Transverse colon (tissue), 4 donors: ENCODE results near the gene ATP6V0E1. TPM values are rescaled to one million over a fixed set of nuclear protein-coding genes. Genes with fewer than 3 reads are reported as not detected.
"Not testable (repeated sequence)": the region's sequence is repeated elsewhere in the genome, so short reads cannot be mapped to it uniquely, and the experiment has no call there.

ENCODE experiments used
- DNase-seq: peaks from one replicate; pipeline ENCODE4 v3.0.0-alpha.2; 2019
- H3K27ac ChIP-seq, 4 donors: fragments of 200-600 bp; sonication (generic); 2 replicates each; pipeline ENCODE4 v1.5.1; 2016 to 2018; ENCODE audit warnings: inconsistent platforms in 4 of 4
- H3K27me3 ChIP-seq: fragments of 200-600 bp; sonication (generic); 2 replicates; pipeline ENCODE4 v1.5.1; 2017; ENCODE audit warnings: inconsistent platforms
- H3K36me3 ChIP-seq, 4 donors: fragments of 200-600 bp; sonication (generic); 2 replicates each; pipeline ENCODE4 v1.5.1; 2017 to 2019; ENCODE audit warnings: inconsistent platforms in 4 of 4
- H3K4me1 ChIP-seq, 4 donors: fragments of 200-600 bp; sonication (generic); 2 replicates each; pipeline ENCODE4 v1.5.1; 2017 to 2020; ENCODE audit warnings: inconsistent platforms in 4 of 4
- H3K4me3 ChIP-seq, 4 donors: fragments of 200-600 bp; sonication (generic); 1 replicate in 1 of 4; 2 replicates in 3 of 4; pipeline versions ENCODE4 v1.5.1 to v1.6.1; 2017 to 2019; ENCODE audit warnings: inconsistent platforms in 4 of 4
- H3K9me3 ChIP-seq, 2 donors: fragments of 200-600 bp; sonication (generic); 2 replicates each; pipeline ENCODE4 v1.5.1; 2017 to 2019; ENCODE audit warnings: inconsistent platforms in 2 of 2
- EP300 ChIP-seq: sonication (generic); formaldehyde crosslinking; IDR thresholded peaks from one replicate; pipeline ENCODE4 v1.6.1; 2017; ENCODE audit warnings: antibody characterized with exemption, low read depth
- POLR2A ChIP-seq: fragments of 450-650 bp; IDR thresholded peaks from one replicate; pipeline ENCODE4 v1.6.1; 2016; ENCODE audit warnings: antibody characterized with exemption, mild to moderate bottlenecking, moderate library complexity
- POLR2AphosphoS5 ChIP-seq, 3 donors: sonication (generic); formaldehyde crosslinking; IDR thresholded peaks; one replicate each; pipeline ENCODE4 v1.6.1; 2016; ENCODE audit warnings: antibody characterized with exemption in 3 of 3
- WGBS, 2 donors: methylation state at CpG; one replicate each; pipeline ENCODE4 v1.1.5; 2018; ENCODE audit warnings: low coverage in 1 of 2; 5-methylcytosine and 5-hydroxymethylcytosine counted together
- in situ Hi-C, 4 donors: fragments of 200-750 bp; cut with MboI; loops; one replicate each; pipeline versions ENCODE4 v1.15.0 to v1.15.1; 2017; ENCODE audit warnings: low sequenced_read_pairs in 3 of 4, low pct_ligation_motif_present in 1 of 4, low pct_unique_long_range_greater_than_20kb in 1 of 4
- intact Hi-C: fragments of 100-400 bp; cut with DNase I; formaldehyde crosslinking; loops from one replicate; pipeline ENCODE4 v1.15.1; 2023; ENCODE audit warnings: low total_unique reads
- total RNA-seq, 4 donors: library from RNA; depleted of rRNA; stranded (reverse); fragments of >200 nt; gene quantifications; one replicate each; pipeline ENCODE4 v1.1.0, GENCODE V29; 2016
- TF ChIP-seq, protein P1 (sequence below), 5 experiments: fragments of 200-600 bp in 3 of 5; fragments of 450-650 bp in 2 of 5; sonication (generic) in 3 of 5; IDR thresholded peaks; 1 replicate in 2 of 5; 2 replicates in 3 of 5; pipeline ENCODE4 v1.5.1; 2016 to 2017; ENCODE audit warnings: antibody characterized with exemption in 5 of 5, inconsistent platforms in 3 of 5, mild to moderate bottlenecking in 2 of 5, moderate library complexity in 1 of 5

Gene ATP6V0E1
- total RNA-seq, 4 donors from 2014 or later = 60.9 to 212 (median 138) TPM

- H3K4me1 ChIP-seq = peaks cover 4 to 24% (median 12%) of the 10 kb centered on the region in 4 donors
- intact Hi-C loops (no loop called here), in situ Hi-C loops (no loop called here)
- no peak overlapping the region for H3K27ac ChIP-seq
- H3K9me3 ChIP-seq = no peaks in the 10 kb centered on the region
- 75 to 78% methylated on average over 7 of the region's 7 CpGs for WGBS, 2 donors
- H3K4me3 ChIP-seq = no peak overlapping the region
- H3K36me3 ChIP-seq = no peaks in the 10 kb centered on the region
- no peaks in the 10 kb centered on the region for H3K27me3 ChIP-seq
- TF ChIP-seq, protein P1, sequence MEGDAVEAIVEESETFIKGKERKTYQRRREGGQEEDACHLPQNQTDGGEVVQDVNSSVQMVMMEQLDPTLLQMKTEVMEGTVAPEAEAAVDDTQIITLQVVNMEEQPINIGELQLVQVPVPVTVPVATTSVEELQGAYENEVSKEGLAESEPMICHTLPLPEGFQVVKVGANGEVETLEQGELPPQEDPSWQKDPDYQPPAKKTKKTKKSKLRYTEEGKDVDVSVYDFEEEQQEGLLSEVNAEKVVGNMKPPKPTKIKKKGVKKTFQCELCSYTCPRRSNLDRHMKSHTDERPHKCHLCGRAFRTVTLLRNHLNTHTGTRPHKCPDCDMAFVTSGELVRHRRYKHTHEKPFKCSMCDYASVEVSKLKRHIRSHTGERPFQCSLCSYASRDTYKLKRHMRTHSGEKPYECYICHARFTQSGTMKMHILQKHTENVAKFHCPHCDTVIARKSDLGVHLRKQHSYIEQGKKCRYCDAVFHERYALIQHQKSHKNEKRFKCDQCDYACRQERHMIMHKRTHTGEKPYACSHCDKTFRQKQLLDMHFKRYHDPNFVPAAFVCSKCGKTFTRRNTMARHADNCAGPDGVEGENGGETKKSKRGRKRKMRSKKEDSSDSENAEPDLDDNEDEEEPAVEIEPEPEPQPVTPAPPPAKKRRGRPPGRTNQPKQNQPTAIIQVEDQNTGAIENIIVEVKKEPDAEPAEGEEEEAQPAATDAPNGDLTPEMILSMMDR (IDR thresholded peaks at IDR 0.05) = no peak
- TF ChIP-seq EP300 = no peak
- TF ChIP-seq POLR2AphosphoS5 (IDR thresholded peaks at IDR 0.05) = no peak
- TF ChIP-seq POLR2A = no peak
- DNase-seq = no peak
These were observed 44.3 kb downstream of the ATP6V0E1 start for GRCh38 chr5:173027905-173028304.

- in situ Hi-C loops = no loop called here
- TF ChIP-seq POLR2AphosphoS5 (IDR thresholded peaks at IDR 0.05) (no peak), POLR2A (no peak), EP300 (no peak)
- TF ChIP-seq, protein P1 (IDR thresholded peaks at IDR 0.05) = no peak
- H3K9me3 ChIP-seq = no peaks in the 10 kb centered on the region
These were observed 45.3 kb downstream of the ATP6V0E1 start for GRCh38 chr5:173028811-173029327.

GRCh38 chr5:173029499-173029921 is 45.9 kb downstream of the ATP6V0E1 start:
- no peaks in the 10 kb centered on the region for H3K9me3 ChIP-seq
- peak overlapping the region; percentile 18 to 58 (median 44) for H3K27ac ChIP-seq
- in situ Hi-C loops (no loop called here), intact Hi-C loops (no loop called here)
- H3K4me3 ChIP-seq = no peak overlapping the region
- no peaks in the 10 kb centered on the region for H3K36me3 ChIP-seq
- no peak for DNase-seq
- peaks cover 4 to 24% (median 12%) of the 10 kb centered on the region in 4 donors for H3K4me1 ChIP-seq
- no peak for TF ChIP-seq POLR2A
- WGBS, 2 donors = 39 to 46% methylated on average over 4 to 5 of the region's 5 CpGs
- H3K27me3 ChIP-seq = no peaks in the 10 kb centered on the region

More at GRCh38 chr5:173028811-173029327, 45.3 kb downstream of the ATP6V0E1 start:
- no peaks in the 10 kb centered on the region for H3K27me3 ChIP-seq
- DNase-seq = no peak
- H3K4me3 ChIP-seq = no peak overlapping the region
- no peaks in the 10 kb centered on the region for H3K36me3 ChIP-seq
- peaks cover 4 to 24% (median 12%) of the 10 kb centered on the region in 4 donors for H3K4me1 ChIP-seq
- 74 to 76% methylated on average over 3 to 4 of the region's 4 CpGs for WGBS, 2 donors
- peak overlapping the region; percentile 18 to 58 (median 44) for H3K27ac ChIP-seq
- intact Hi-C loops = no loop called here

- peaks cover 4 to 44% (median 12%) of the 10 kb centered on the region in 4 donors for H3K4me1 ChIP-seq
- intact Hi-C loops, in situ Hi-C loops, H3K9me3 ChIP-seq, H3K4me3 ChIP-seq, H3K27ac ChIP-seq, H3K27me3 ChIP-seq, H3K36me3 ChIP-seq, DNase-seq: not testable (repeated sequence)
- WGBS, 2 donors = 98 to 100% methylated on average over 3 of the region's 3 CpGs
These were observed 48.5 kb downstream of the ATP6V0E1 start for GRCh38 chr5:173032096-173032495.

DNA sequence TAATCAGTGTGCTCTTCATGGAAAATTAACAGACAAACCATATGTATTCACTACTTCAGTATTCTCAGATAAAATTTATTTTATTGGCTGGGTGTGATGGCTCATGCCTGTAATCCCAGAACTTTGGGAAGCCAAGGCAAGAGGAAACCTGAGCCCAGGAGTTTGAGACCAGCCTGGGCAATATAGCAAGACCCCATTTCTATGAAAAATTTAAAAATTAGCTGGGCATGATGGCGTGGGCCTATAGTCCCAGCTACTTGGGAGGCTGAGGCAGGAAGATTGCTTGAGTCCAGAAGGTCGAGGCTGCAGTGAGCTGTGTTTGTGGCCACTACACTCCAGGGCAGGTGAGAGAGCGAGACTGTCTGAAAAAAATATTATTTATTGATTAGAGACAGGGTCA is 49.2 kb downstream of the ATP6V0E1 start:
- DNase-seq = no peak
- Histone ChIP-seq H3K4me3 (no peak overlapping the region), H3K4me1 (peaks cover 4 to 45% (median 12%) of the 10 kb centered on the region in 4 donors), H3K9me3 (no peaks in the 10 kb centered on the region), H3K27me3 (no peaks in the 10 kb centered on the region), H3K27ac (no peak overlapping the region), H3K36me3 (no peaks in the 10 kb centered on the region)
- WGBS, 2 donors = 80 to 99% methylated on average over 1 to 3 of the region's 3 CpGs
- TF ChIP-seq POLR2AphosphoS5 (IDR thresholded peaks at IDR 0.05) = no peak
- TF ChIP-seq, protein P1 (IDR thresholded peaks at IDR 0.05) = no peak
- TF ChIP-seq EP300 = no peak
- no peak for TF ChIP-seq POLR2A
- in situ Hi-C loops = no loop called here
- intact Hi-C loops = no loop called here
